ENCODE data around the gene SPINK13. TPM values are rescaled to one million over a fixed set of nuclear protein-coding genes. Genes with fewer than 3 reads are reported as not detected.
A peak's percentile ranks its signal among the peaks of the same experiment; 100 is the strongest.

Gene SPINK13
- total and polyA plus RNA-seq, 2 of the 8 experiments (the other 6 are each of a cell fraction or from before 2014, with no cell fraction given): not detected

GRCh38 chr5:148230240-148230639, 38.4 kb upstream of the SPINK13 start:
- Histone ChIP-seq H3K23ac (ENCODE audit: insufficient read length) (no peak overlapping the region), H3K23me2 (ENCODE audit: low read depth, low read length) (no peaks in the 10 kb centered on the region), H2BK15ac (ENCODE audit: low read length) (no peak overlapping the region), H2BK5ac (ENCODE audit: low read depth, low read length) (no peak overlapping the region), H2AFZ (ENCODE audit: low read length) (peak overlapping the region; percentile 89; the same call in 1 of the 2 replicates), H2AK5ac (ENCODE audit: low read depth, low read length) (no peak overlapping the region), H3K36me3 (ENCODE audit: control insufficient read depth in 2 of 4, insufficient read depth in 4 of 4, low read length in 3 of 4) (no peaks in the 10 kb centered on the region), H4K8ac (ENCODE audit: extremely low read depth, insufficient read depth, low read length) (no peak overlapping the region), H3K9ac (replicated peaks in 1 of 4; ENCODE audit: extremely low read depth in 1 of 4, low read depth in 3 of 4, low read length in 3 of 4) (no peak overlapping the region), H3K4me2 (ENCODE audit: insufficient read depth in 1 of 2, low read depth in 2 of 2, low read length in 2 of 2) (peak overlapping the region in 1 of 2 experiments; percentile 54; a peak in 1 of 4 replicates), H3K18ac (ENCODE audit: extremely low read depth, low read length) (no peak overlapping the region), H2BK120ac (replicated peaks; ENCODE audit: low read depth, low read length) (peak overlapping the region; percentile 18), H3K27ac (ENCODE audit: low read depth, low read length) (no peak overlapping the region), H4K5ac (ENCODE audit: insufficient read length, low read depth, low read length) (no peak overlapping the region), H3K4me3 (ENCODE audit: extremely low read depth in 1 of 4, insufficient read depth in 2 of 4, low read depth in 3 of 4, low read length in 4 of 4) (peak overlapping the region in 2 of 4 experiments; percentile 18 to 38; a peak in 2 of 8 replicates), H3K4ac (replicated peaks; ENCODE audit: insufficient read length, low read depth, low read length) (no peak overlapping the region), H2BK12ac (ENCODE audit: low read depth, low read length) (no peak overlapping the region), H4K20me1 (replicated peaks in 1 of 2; ENCODE audit: control insufficient read depth in 1 of 2, insufficient read depth in 2 of 2, low read length in 2 of 2) (no peaks in the 10 kb centered on the region), H3K14ac (ENCODE audit: insufficient read length) (no peak overlapping the region), H4K91ac (replicated peaks; ENCODE audit: insufficient read length, low read length) (no peak overlapping the region), H2BK20ac (ENCODE audit: low read length) (no peak overlapping the region), H3K4me1 (replicated peaks in 1 of 4; ENCODE audit: control insufficient read depth in 3 of 4, insufficient read depth in 4 of 4, low read length in 3 of 4) (peaks cover 0 to 5% (median 0%) of the 10 kb centered on the region in 4 experiments; a peak in 1 of 7 replicates), H3K79me1 (ENCODE audit: low read depth, low read length) (no peaks in the 10 kb centered on the region), H3K9me3 (ENCODE audit: insufficient read depth in 2 of 2, low read depth in 1 of 2, low read length in 1 of 2) (no peaks in the 10 kb centered on the region), H3K79me2 (ENCODE audit: control insufficient read depth in 1 of 2, insufficient read depth in 2 of 2, low read length in 2 of 2) (no peaks in the 10 kb centered on the region), H3K27me3 (replicated peaks in 1 of 4; ENCODE audit: control insufficient read depth in 3 of 4, extremely low read depth in 1 of 4, insufficient read depth in 3 of 4, low read length in 3 of 4) (no peaks in the 10 kb centered on the region), H3K56ac (replicated peaks; ENCODE audit: insufficient read length, low read depth, low read length) (no peak overlapping the region)
- DNase-seq (ENCODE audit: low read depth in 1 of 2, low spot score in 2 of 2) (no peak), FAIRE-seq (no peak)
- WGBS, 2 experiments (ENCODE audit: extremely low coverage in 1 of 2, insufficient coverage in 1 of 2, insufficient read length in 1 of 2, insufficient replicate concordance in 2 of 2, low coverage in 1 of 2, low lambda C conversion rate in 2 of 2, missing lambda C conversion rate in 1 of 2): 90% methylated on average over 7 of the region's 7 CpGs; no CpG with 5 or more reads in 1 of the 2 experiments
- CTCF ChIA-PET (ENCODE audit: partially characterized antibody): no interaction called here
- POLR2A ChIA-PET (ENCODE audit: partially characterized antibody): interaction anchor here (0.9 kb wide), 1 partner anchor 8 kb away, joined by 3 read pairs; no protein-coding TSS in a partner anchor
- TF ChIP-seq YY1 (IDR thresholded peaks at IDR 0.05; ENCODE audit: low read depth, low read length) (no peak), KDM4A (IDR thresholded peaks at IDR 0.05; ENCODE audit: low read depth, low read length, severe bottlenecking) (no peak), SIN3A (conservative IDR thresholded peaks at IDR 0.05 in 1 of 2, IDR thresholded peaks at IDR 0.05 in 1 of 2; ENCODE audit: low read depth in 1 of 2, low read length in 2 of 2) (no peak), SP4 (IDR thresholded peaks at IDR 0.05; ENCODE audit: low read length) (no peak), SUZ12 (IDR thresholded peaks at IDR 0.05; ENCODE audit: low read length) (no peak), ASH2L (IDR thresholded peaks at IDR 0.05; ENCODE audit: low read length) (no peak), EZH2 (IDR thresholded peaks at IDR 0.05; ENCODE audit: low read depth, low read length, severe bottlenecking) (no peak), BCL11A (IDR thresholded peaks at IDR 0.05; ENCODE audit: low read depth in 2 of 2, low read length in 2 of 2) (no peak), ZNF274 (IDR thresholded peaks at IDR 0.05; ENCODE audit: borderline replicate concordance, extremely low read depth, low read length) (no peak), GTF2F1 (IDR thresholded peaks at IDR 0.05; ENCODE audit: borderline replicate concordance, low read depth, low read length) (no peak), NANOG (IDR thresholded peaks at IDR 0.05; ENCODE audit: insufficient read depth, low read depth, low read length, poor library complexity, severe bottlenecking) (no peak), SAP30 (IDR thresholded peaks at IDR 0.05; ENCODE audit: insufficient read depth, insufficient replicate concordance, low read length) (no peak), CBX8 (IDR thresholded peaks at IDR 0.05; ENCODE audit: borderline replicate concordance, low read depth, low read length) (no peak), CREB1 (IDR thresholded peaks at IDR 0.05) (no peak)
